ENCODE measurements around the gene GPBAR1.

Gene GPBAR1, protein sequence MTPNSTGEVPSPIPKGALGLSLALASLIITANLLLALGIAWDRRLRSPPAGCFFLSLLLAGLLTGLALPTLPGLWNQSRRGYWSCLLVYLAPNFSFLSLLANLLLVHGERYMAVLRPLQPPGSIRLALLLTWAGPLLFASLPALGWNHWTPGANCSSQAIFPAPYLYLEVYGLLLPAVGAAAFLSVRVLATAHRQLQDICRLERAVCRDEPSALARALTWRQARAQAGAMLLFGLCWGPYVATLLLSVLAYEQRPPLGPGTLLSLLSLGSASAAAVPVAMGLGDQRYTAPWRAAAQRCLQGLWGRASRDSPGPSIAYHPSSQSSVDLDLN

GRCh38 chr2:218260742-218261422 lies at the start of gene GPBAR1:
Gene GPBAR1, plus strand, starts transcription at chr2:218261015. Its CDS starts 1,710 bp downstream, at chr2:218262725.
- no peak for DNase-seq (ENCODE audit: low read depth in 2 of 2)

DNA sequence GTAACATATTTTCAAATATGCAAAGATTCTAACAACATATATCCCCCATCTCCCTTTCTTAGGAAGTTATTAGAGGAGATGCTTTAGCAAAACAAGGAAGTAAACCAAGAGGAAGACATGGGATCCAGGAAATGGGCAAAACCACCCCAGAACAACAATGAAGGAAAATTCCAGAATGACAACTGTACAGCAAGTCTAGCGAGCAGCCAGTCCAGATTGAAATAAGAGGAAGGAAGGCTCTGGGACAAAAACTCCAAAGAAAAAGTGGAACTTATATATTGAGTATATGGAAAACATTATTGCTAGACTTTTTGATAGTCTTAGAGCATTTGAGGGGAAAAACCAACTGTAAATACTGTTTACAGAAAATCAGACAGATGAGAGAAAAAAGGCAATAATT lies 46.7 kb upstream of the GPBAR1 start:
- DNase-seq (ENCODE audit: low read depth in 2 of 2) = no peak

DNA sequence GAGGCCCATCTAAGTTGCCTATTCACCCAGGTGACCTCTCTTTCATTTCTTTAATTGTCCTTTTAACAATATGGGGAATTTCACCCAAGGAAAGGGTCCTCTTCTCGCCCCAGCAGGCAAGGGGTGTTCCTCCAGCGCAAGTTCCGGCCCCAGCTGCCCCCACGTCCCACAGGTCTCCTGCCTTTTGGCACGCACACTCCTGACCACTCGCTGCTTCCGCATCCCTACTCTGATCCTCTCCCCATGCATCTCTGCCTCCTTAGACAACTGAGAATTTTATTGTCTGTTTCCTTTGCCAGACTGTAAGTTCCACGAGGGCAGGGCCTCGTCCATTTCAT lies 44.5 kb upstream of the GPBAR1 start:
- no peak for DNase-seq (ENCODE audit: low read depth in 2 of 2)

- DNase-seq (ENCODE audit: low read depth in 2 of 2) = peak; percentile 89 to 94
Measured at GRCh38 chr2:218216674-218217359, 44.0 kb upstream of the GPBAR1 start, which contains the start of gene ARPC2. Gene ARPC2, plus strand, starts transcription at chr2:218217189. Its CDS starts 282 bp downstream, at chr2:218217471.

DNA sequence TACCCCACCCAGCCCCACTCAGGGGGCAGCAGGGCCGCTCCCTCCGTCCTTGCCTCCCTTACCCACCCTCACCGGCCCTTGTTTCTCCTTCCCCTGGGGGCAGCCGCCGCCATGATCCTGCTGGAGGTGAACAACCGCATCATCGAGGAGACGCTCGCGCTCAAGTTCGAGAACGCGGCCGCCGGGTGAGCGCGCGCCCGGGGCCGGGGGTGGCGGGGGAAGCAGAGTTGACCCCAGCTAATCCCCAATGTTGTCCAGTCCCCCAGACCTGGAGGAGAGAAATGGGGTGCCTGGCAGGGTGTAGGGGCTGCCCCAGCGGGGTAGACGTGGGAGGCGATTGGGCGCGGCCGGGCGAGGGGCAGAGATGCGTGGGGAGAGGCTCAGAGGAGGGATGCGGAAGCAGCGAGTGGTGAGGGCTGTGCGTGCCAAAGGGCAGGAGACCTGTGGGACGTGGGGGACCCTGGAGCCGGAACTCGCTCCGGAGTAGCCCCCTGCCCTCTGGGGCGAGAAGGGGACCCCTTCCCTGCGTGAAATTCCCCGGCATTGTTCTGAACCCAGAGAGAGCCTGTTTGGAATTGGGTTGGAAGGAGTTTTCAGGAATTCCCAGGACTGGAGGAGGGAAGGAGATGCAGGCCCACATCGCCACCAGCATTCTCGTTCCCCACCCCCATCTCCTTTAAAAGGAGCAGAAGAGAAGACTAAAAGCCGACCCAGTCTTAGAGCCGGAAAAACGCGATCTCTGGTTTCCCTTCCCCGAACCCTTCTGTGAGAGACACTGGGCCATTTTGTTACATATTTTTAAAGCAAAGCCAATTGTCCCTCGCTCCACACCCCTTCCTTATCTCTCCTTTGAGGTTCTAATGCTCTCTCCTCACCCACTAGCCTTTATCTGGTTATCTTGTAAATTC lies 43.2 kb upstream of the GPBAR1 start:
- peak; percentile 62 to 72 for DNase-seq (ENCODE audit: low read depth in 2 of 2)

DNA sequence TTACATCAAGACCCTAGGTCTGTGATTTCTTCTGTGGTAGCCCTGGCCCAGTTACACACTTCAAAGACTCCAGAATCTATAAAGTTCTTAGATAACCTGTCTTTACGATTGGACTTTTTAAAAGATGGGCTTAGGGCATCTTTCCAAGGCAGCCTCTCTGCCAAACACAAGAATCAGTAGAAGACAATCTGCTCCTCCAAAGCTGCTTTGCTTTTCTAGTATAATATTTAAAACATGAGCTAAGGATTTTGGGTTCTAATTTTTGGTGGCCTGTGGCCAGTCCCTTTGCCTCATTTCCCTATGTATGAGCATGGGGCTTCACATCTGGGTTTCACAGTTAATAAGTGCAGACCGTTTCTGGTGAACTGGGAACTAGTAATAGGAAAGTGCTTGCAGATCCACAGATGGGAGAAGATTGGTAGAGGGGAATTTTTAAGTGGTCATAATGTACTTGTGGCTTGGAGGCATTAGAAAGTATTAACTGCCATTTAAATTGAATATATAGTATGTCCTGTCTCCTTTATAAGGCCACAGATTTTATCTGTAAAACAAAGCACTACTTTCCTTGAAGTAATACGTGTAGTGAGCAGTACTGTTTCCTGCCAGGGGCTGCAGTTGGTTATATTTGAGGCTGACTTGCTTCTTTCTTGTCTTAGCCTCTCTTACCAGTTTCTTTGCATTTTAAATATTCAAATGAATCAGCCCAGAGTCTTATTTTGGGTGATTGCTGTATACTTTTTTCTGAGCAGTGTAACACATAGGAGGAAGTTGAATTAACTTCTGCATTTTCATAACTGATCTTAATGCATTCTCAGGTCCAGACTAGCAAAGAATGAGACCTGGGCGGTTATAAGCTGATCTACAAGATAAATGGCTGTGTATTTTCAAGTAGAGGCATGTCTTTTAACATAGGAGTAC lies 42.3 kb upstream of the GPBAR1 start:
- no peak for DNase-seq (ENCODE audit: low read depth in 2 of 2)

DNA sequence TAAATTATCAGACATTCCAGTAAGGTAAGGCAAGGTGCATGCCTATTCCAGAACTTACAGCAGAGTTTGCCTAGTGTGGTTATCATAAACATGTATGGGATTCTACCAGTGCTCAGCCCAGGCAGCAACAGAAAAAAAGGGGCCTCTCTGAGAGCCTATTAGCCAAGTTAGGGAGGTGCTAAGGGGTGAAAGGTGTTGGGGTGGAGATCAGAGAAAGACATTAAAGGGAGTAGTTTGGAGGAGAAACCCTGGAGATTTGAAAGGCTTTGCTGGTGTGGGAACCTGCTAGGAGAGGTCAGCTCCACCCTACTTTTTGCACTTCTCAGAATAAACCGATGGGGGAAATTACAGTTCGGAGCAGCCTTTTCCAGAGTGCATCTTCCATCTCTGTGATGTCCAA lies 40.9 kb upstream of the GPBAR1 start:
- DNase-seq (ENCODE audit: low read depth in 2 of 2) = no peak

GRCh38 chr2:218221000-218221399 lies 39.8 kb upstream of the GPBAR1 start:
- DNase-seq (ENCODE audit: low read depth in 2 of 2) = no peak

DNA sequence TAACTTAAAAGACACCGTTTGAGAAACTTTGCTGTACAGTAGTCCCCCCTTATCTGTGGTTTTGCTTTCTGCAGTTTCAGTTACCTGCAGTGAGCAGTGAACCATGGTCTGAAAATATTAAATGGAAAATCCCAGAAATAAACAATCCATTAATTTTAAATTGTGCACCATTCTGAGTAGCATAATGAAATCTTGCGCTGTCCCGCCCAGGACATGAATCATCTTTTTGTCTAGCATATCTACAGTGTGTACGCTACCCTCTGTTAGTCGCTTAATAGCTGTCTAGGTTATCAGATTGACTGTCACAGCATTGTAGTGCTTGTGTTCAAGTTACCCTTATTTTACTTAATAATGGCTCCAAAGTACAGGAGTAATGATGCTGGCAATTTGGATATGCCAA lies 37.8 kb upstream of the GPBAR1 start:
- no peak for DNase-seq (ENCODE audit: low read depth in 2 of 2)

- no peak for DNase-seq (ENCODE audit: low read depth in 2 of 2)
Measured at GRCh38 chr2:218224186-218224585, 36.6 kb upstream of the GPBAR1 start.

DNA sequence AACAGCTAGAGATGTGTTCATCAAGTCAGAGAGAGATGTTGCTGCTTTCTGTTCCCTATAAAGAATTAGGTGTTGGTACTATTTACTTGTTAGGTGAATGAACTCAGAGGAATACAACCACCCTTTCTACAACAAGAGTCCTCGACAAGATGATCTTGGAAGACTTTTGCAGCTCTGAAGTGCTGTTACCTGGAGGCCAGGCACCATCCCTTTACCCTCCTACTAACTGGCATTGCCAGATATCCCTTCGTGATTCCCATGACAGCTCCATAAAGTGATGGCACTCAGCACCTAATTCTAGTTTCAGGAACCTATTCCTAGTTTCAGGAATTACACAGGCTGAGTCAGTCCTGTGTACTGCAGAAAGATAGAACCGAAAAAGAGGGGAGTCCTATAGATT lies 33.9 kb upstream of the GPBAR1 start:
- no peak for DNase-seq (ENCODE audit: low read depth in 2 of 2)

DNA sequence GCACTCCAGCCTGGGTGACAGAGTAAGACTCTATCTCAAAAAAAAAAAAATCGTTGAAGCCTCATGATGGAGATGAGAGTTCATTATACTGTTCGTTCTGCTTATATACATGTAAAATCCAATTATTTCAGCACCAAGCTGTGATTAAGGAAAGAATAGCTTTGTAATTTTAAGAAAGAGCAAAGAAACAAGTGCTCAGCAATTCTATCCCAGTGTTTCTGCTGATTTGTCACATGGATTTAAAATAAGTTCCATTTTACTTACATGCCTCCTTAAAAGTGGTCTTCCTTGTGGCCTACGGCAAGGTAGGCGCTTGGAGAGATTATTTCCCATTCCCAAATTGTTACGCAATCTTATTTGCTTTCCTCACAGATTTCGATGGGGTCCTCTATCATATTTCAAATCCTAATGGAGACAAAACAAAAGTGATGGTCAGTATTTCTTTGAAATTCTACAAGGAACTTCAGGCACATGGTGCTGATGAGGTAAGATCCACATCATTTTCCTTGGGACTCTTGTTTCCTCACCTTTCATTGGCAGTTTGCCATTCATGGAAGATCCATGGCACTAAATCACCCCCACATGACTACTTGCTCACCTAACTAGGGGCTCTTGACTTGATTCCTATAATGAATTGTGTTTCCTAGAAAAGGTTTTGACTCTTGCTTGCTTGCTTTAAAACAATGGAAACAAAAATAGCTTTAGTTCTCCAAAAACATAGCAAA lies 32.3 kb upstream of the GPBAR1 start:
- DNase-seq (ENCODE audit: low read depth in 2 of 2) = no peak

GRCh38 chr2:218229239-218229638 lies 31.6 kb upstream of the GPBAR1 start:
- DNase-seq (ENCODE audit: low read depth in 2 of 2) = no peak

GRCh38 chr2:218229851-218230250 lies 31.0 kb upstream of the GPBAR1 start:
- DNase-seq (ENCODE audit: low read depth in 2 of 2) = no peak

DNA sequence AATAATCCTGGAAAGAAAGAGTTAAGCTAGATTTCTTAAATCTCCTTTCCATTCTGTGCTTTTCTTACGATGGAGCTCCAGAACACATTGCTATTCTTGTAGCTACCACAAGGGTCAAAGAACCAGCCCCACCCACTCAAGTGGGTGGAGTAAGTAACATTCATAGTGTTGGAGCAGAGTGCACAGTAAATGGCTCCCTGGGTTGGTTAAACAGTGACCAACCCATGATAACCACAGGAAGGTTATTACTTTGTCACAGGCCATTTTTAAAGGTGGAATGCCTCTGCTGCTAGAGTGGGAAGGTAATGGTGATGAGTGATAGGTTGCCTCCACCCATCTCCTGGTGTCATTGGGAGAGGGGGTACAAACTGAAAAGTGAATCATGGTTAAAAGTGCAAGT lies 29.9 kb upstream of the GPBAR1 start:
- no peak for DNase-seq (ENCODE audit: low read depth in 2 of 2)

DNA sequence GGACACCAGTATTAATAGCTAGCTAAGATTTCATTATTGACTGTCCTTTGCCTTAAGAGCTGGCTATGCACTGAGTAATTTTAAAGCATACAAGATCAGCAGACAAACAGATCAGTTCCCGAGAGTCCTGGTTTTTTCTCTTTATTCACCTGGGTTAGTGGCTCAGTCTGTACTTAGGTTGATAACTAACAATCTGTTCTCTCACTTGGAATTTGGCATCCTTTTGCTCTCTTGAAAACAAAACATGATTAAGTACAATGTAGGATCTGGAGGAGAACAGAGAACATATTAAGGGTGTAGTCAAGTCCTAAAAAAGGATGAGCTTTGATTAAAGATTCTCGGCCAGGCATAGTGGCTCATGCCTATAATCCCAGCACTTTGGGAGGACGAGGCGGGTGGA lies 27.3 kb upstream of the GPBAR1 start:
- no peak for DNase-seq (ENCODE audit: low read depth in 2 of 2)

GRCh38 chr2:218234521-218234920 lies 26.3 kb upstream of the GPBAR1 start:
- DNase-seq (ENCODE audit: low read depth in 2 of 2) = no peak

DNA sequence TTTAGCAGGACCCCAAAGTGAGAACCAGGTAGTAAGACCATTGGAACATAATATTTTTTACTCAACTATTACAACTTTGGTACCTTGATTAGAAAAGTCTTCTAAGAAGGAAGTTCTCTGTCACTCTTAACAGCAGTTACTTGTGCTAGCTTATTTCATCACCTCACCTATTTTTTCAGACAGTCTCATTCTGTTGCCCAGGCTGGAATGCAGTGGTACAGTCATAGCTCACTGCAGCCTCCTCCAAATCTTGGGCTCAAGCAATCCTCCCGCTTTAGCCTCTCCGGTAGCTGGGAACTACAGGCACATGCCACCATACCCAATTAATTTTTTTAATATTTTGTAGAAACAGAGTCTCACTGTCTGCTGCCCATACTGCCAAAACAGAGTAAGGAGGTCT lies 25.8 kb upstream of the GPBAR1 start:
- DNase-seq (ENCODE audit: low read depth in 2 of 2) = no peak

- no peak for DNase-seq (ENCODE audit: low read depth in 2 of 2)
Measured at GRCh38 chr2:218236829-218237228, 24.0 kb upstream of the GPBAR1 start.

- DNase-seq (ENCODE audit: low read depth in 2 of 2) = no peak
Measured at GRCh38 chr2:218238887-218239286, 21.9 kb upstream of the GPBAR1 start.
